Heart left ventricle (tissue), 16 donors: Measurements from ENCODE around the gene TCL1A. TPM values are rescaled to one million over a fixed set of nuclear protein-coding genes. Genes with fewer than 3 reads are reported as not detected.

Experiments
- ATAC-seq, 4 donors: fragments of 200-7000 bp; cut with Tn5 transposase; one replicate each; pipeline ENCODE4 v1.9.1; 2020 to 2022; ENCODE audit warnings: moderate library complexity in 4 of 4, mild to moderate bottlenecking in 3 of 4, moderate number of reproducible peaks in 1 of 4
- DNase-seq, 5 donors: peaks; one replicate each; pipeline ENCODE4 v3.0.0-alpha.2; 2020
- H3K27ac ChIP-seq, 12 donors: fragments of 200-600 bp; sonication (generic) in 4 of 12; one replicate each; pipeline versions ENCODE4 v1.5.0 to v1.8.0; 2016 to 2022; ENCODE audit warnings: mild to moderate bottlenecking in 2 of 12
- H3K27me3 ChIP-seq, 9 donors: fragments of 200-600 bp; sonication (generic) in 2 of 9; one replicate each; pipeline versions ENCODE4 v1.5.1 to v1.8.0; 2016 to 2022; ENCODE audit warnings: mild to moderate bottlenecking in 3 of 9
- H3K36me3 ChIP-seq, 9 donors: fragments of 200-600 bp; sonication (generic) in 2 of 9; one replicate each; pipeline versions ENCODE4 v1.5.0 to v1.8.0; 2018 to 2022; ENCODE audit warnings: mild to moderate bottlenecking in 2 of 9
- H3K4me1 ChIP-seq, 12 donors: fragments of 200-600 bp; sonication (generic) in 4 of 12; one replicate each; pipeline versions ENCODE4 v1.5.0 to v1.8.0; 2016 to 2022; ENCODE audit warnings: mild to moderate bottlenecking in 3 of 12
- H3K4me3 ChIP-seq, 12 donors: fragments of 200-600 bp; sonication (generic) in 4 of 12; one replicate each; pipeline versions ENCODE4 v1.5.0 to v1.8.0; 2017 to 2022; ENCODE audit warnings: mild to moderate bottlenecking in 9 of 12, moderate library complexity in 4 of 12
- H3K9me3 ChIP-seq, 12 donors: fragments of 200-600 bp; sonication (generic) in 4 of 12; one replicate each; pipeline versions ENCODE4 v1.5.0 to v1.8.0; 2016 to 2022; ENCODE audit warnings: mild to moderate bottlenecking in 1 of 12
- CTCF ChIP-seq, 12 donors: fragments of 200-600 bp; sonication (generic) in 4 of 12; IDR thresholded peaks; one replicate each; pipeline versions ENCODE4 v1.5.0 to v1.8.0; 2018 to 2022; ENCODE audit warnings: antibody characterized with exemption in 12 of 12, mild to moderate bottlenecking in 5 of 12
- POLR2A ChIP-seq, 2 donors: fragments of 450-650 bp; IDR thresholded peaks; one replicate each; pipeline ENCODE4 v1.6.1; 2017; ENCODE audit warnings: antibody characterized with exemption in 2 of 2, mild to moderate bottlenecking in 2 of 2, moderate library complexity in 2 of 2
- WGBS, 4 donors: extraction: QIAGEN DNeasy Blood & Tissue Kit in 2 of 4; methylation state at CpG; one replicate each; pipeline versions ENCODE4 v1.1.5 to v1.1.7; 2013 to 2018; 5-methylcytosine and 5-hydroxymethylcytosine counted together
- intact Hi-C, 10 donors: fragments of 100-400 bp; cut with DNase I; formaldehyde crosslinking; loops; one replicate each; pipeline versions ENCODE4 v1.11.1 to v1.14.2; 2022
- polyA plus RNA-seq, 2 donors: library from polyadenylated mRNA; stranded (reverse); fragments of 200-250 nt; gene quantifications; one replicate each; pipeline ENCODE4 v1.2.3, GENCODE V29; 2013
- total RNA-seq, 9 donors: library from RNA; depleted of rRNA in 2 of 9; stranded (reverse); fragments of >200 nt in 2 of 9; fragmentation: NEBNext Ultra II Directional in 3 of 9; extraction: Animal tissue kit (Norgen Biotek cat#: 25700) in 3 of 9; gene quantifications; one replicate each; pipeline versions ENCODE4 v1.1.0 to v1.2.4, GENCODE V29; 2016 to 2023
- donor health status: ischemic (EF 13 %, LVEDD 7.1; RV severe dilation, severe dysfunction).
- donor health status: healthy with polysubstance abuse.
- donor health status: DM: no; HTN: yes; CAD: no.
- donor health status: DM: no; HTN: no; CAD: no.
- donor health status: ischemic (EF 25% LVEDD 6.9; RV normal size, moderate dysfunction).
- donor health status: ischemic (EF 25% LVEDD 5.7; RV mildly dilated, moderate dysfunction).
- donor health status: healthy.
- donor health status: DM: yes; HTN: yes; CAD: no.
- donor health status: ischemic (EF 35%, LVEDD 5.7; RV mildly dilated, moderate dysfunction).
- donor health status: nonischemic (EF 11% LVEDD 7.7; RV severe dilation, severe dysfunction).
- donor health status: DM: yes; HTN: yes; CAD: no.
- donor health status: PGD.
- donor health status: ischemic (EF 29% LVEDD 5.4; RV normal size, mild dysfunction).
- donor health status: nonischemic (EF 23%, LVEDD 6.1; RV moderate dilation, normal function).

TCL1A gene
- total and polyA plus RNA-seq, 11 donors = 0.26 TPM; not detected in 10

DNA sequence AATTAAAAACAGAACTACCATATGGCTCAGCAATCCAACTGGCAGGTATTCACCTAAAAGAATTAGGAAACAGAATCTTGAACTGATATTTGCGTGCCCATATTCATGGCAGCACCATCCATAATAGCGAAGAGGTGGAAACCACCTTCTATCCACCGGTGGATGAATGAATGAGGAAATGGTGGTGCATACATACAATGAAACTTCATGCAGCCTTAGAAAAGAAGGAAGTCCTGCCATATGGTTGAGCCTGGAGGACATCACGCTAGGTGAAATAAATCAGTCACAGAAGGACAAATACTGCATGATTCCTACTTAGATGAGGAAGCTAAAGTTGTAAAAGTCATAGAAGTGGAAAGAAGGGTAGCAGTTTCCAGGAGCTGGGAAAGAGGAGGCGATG, 6.6 kb downstream of the TCL1A start:
- no peaks in the 10 kb centered on the region for H3K36me3 ChIP-seq
- H3K4me1 ChIP-seq = no peaks in the 10 kb centered on the region
- no peaks in the 10 kb centered on the region for H3K9me3 ChIP-seq
- DNase-seq (no peak), ATAC-seq (no peak)
- H3K4me3 ChIP-seq = no peak overlapping the region
- intact Hi-C loops = no loop called here
- H3K27ac ChIP-seq = no peak overlapping the region
- peaks cover 0 to 32% (median 6%) of the 10 kb centered on the region in 9 donors for H3K27me3 ChIP-seq
- WGBS, 4 donors = 83 to 88% (median 84%) methylated on average over 5 of the region's 5 CpGs
- TF ChIP-seq CTCF (IDR thresholded peaks at IDR 0.05) = no peak
- no peak for TF ChIP-seq POLR2A (IDR thresholded peaks at IDR 0.05)

DNA sequence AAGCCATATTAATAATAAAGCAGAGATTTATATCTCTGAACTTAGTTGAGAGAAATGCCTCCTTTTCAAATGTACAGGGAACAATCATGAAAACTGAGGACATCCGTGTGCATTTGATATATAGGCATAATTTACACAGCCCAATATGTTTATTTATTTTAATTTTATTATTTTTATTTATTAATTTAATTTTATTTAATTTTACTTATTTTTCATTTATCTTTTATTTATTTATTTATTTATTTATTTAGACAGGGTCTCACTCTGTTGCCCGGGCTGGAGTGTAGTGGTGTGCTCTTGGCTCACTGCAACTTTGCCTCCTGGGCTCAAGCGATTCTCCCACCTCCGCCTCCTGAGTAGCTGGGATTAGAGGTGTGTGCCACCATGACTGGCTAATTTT, 8.4 kb downstream of the TCL1A start:
- H3K27me3 ChIP-seq = peaks cover 0 to 41% (median 11%) of the 10 kb centered on the region in 9 donors
- DNase-seq (no peak), ATAC-seq (no peak)
- 89 to 93% (median 91%) methylated on average over 4 of the region's 4 CpGs for WGBS, 4 donors
- no peaks in the 10 kb centered on the region for H3K4me1 ChIP-seq
- H3K36me3 ChIP-seq = no peaks in the 10 kb centered on the region
- H3K9me3 ChIP-seq = no peaks in the 10 kb centered on the region
- TF ChIP-seq POLR2A (IDR thresholded peaks at IDR 0.05) (no peak), CTCF (IDR thresholded peaks at IDR 0.05) (no peak)
- no peak overlapping the region for H3K4me3 ChIP-seq
- H3K27ac ChIP-seq = no peak overlapping the region
- intact Hi-C loops = no loop called here

DNA sequence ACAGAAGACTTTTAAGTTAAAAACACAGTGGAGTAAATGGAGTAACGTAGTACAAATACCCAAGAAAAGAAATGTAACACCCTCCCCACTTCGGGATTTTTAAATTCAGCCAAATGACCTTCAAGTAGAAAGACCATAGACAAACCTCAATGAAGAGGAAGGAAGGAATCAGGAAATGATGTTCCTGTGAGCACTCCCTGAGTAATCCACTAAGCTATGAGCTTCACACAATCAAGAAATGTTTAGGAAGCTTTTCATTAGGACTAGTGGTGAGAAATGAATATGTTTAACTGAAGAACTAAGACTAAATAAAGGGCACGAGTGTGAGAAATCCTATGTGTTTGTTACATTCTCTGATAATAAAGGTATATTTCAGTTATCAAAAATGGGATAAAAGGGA, 10.1 kb downstream of the TCL1A start:
- TF ChIP-seq POLR2A (IDR thresholded peaks at IDR 0.05) (no peak), CTCF (IDR thresholded peaks at IDR 0.05) (no peak)
- intact Hi-C loops = no loop called here
- no peak for DNase-seq

DNA sequence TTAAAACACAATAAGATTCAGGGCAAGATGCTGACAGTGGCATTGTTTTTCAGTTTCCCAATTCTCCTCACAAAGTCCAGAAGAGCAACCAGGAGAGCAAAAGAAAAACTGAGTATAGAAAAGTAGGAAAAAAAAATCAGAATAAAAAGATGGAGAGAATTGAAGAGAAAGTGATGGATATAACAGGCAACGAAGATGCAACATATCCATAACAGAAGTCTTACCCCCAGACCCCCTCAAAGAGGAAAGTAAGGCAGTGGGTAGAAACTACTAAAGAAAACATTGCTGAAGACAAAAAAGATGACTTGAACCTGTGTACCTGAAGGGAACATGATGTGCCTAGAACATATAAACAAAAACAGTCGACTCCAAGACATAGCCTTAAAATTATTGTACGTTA, 10.6 kb downstream of the TCL1A start:
- intact Hi-C loops = no loop called here
- Histone ChIP-seq H3K4me3 (no peak overlapping the region), H3K27me3 (peaks cover 0 to 45% (median 11%) of the 10 kb centered on the region in 9 donors), H3K4me1 (no peaks in the 10 kb centered on the region), H3K36me3 (no peaks in the 10 kb centered on the region), H3K27ac (no peak overlapping the region), H3K9me3 (no peaks in the 10 kb centered on the region)
- TF ChIP-seq POLR2A (IDR thresholded peaks at IDR 0.05) = no peak
- no peak for TF ChIP-seq CTCF (IDR thresholded peaks at IDR 0.05)
- ATAC-seq (no peak), DNase-seq (no peak)
- 73 to 86% (median 76%) methylated on average over 3 of the region's 3 CpGs for WGBS, 4 donors

More for the DNA sequence above, 10.1 kb downstream of the TCL1A start:
- no peaks in the 10 kb centered on the region for H3K9me3 ChIP-seq
- no peak overlapping the region for H3K27ac ChIP-seq
- no peak overlapping the region for H3K4me3 ChIP-seq
- WGBS, 4 donors = 50 to 60% (median 59%) methylated on average over 3 of the region's 3 CpGs
- no peak for ATAC-seq
- no peaks in the 10 kb centered on the region for H3K36me3 ChIP-seq
- no peaks in the 10 kb centered on the region for H3K4me1 ChIP-seq
- peaks cover 0 to 45% (median 11%) of the 10 kb centered on the region in 9 donors for H3K27me3 ChIP-seq
